ENCODE measurements around the gene TTC29. TPM values are rescaled to one million over a fixed set of nuclear protein-coding genes. Genes with fewer than 3 reads are reported as not detected.

The TTC29 gene
- total and polyA plus RNA-seq, 2 experiments from 2014 or later: 0.52 to 0.60 TPM

- Histone ChIP-seq H3K36me3 (ENCODE audit: insufficient read depth) (no peaks in the 10 kb centered on the region), H3K27ac (ENCODE audit: low read depth) (no peak overlapping the region), H3K27me3 (ENCODE audit: insufficient read depth) (no peaks in the 10 kb centered on the region), H3K4me2 (no peak overlapping the region), H3F3A (replicated peaks; ENCODE audit: low read depth) (no peaks in the 10 kb centered on the region), H4K20me1 (replicated peaks; ENCODE audit: insufficient read depth) (no peaks in the 10 kb centered on the region), H3K9me2 (ENCODE audit: insufficient read depth) (peaks cover 7% of the 10 kb centered on the region; the same call in 1 of the 2 replicates), H2AFZ (no peak overlapping the region), H3K4me3 (no peak overlapping the region), H3K79me2 (replicated peaks; ENCODE audit: insufficient read depth) (no peaks in the 10 kb centered on the region), H3K4me1 (ENCODE audit: insufficient read depth) (no peaks in the 10 kb centered on the region)
- Mint-ChIP-seq H3K27ac (no peak overlapping the region), H3K4me3 (no peak overlapping the region), H3K27me3 (ENCODE audit: insufficient read depth, low read depth, poor library complexity) (peaks cover 2% of the 10 kb centered on the region), H3K4me1 (no peaks in the 10 kb centered on the region), H3K9me3 (no peaks in the 10 kb centered on the region), H3K36me3 (ENCODE audit: low read depth) (no peaks in the 10 kb centered on the region)
- no peak for DNase-seq (ENCODE audit: low spot score)
- no peak for TF ChIP-seq ZNF331 (CRISPR knock-in tag; IDR thresholded peaks at IDR 0.05; ENCODE audit: low read depth)
- no peak for TF ChIP-seq CTCF (conservative IDR thresholded peaks at IDR 0.05; ENCODE audit: low read depth in 2 of 2)
- TF ChIP-seq ETS1 (IDR thresholded peaks at IDR 0.05): no peak
- no peak for TF ChIP-seq STAT1 (IDR thresholded peaks at IDR 0.05; ENCODE audit: unreplicated experiment)
- TF ChIP-seq CREB1 (CRISPR knock-in tag; IDR thresholded peaks at IDR 0.05; ENCODE audit: low read depth): no peak
- no peak for TF ChIP-seq ZNF114 (CRISPR knock-in tag; IDR thresholded peaks at IDR 0.05)
- no peak for TF ChIP-seq POLR2AphosphoS5 (IDR thresholded peaks at IDR 0.05; ENCODE audit: low read depth)
- TF ChIP-seq EZH2 (IDR thresholded peaks at IDR 0.05; ENCODE audit: low read depth, unreplicated experiment): no peak
- ATAC-seq: no peak
Measured at GRCh38 chr4:146900295-146900694, 45.4 kb downstream of the TTC29 start.

- no peak for TF ChIP-seq CREB1 (CRISPR knock-in tag; IDR thresholded peaks at IDR 0.05; ENCODE audit: low read depth)
- TF ChIP-seq ZNF114 (CRISPR knock-in tag; IDR thresholded peaks at IDR 0.05): no peak
- no peak for TF ChIP-seq EZH2phosphoT487 (IDR thresholded peaks at IDR 0.05; ENCODE audit: unreplicated experiment)
- TF ChIP-seq NANOG (IDR thresholded peaks at IDR 0.05; ENCODE audit: borderline replicate concordance): no peak
- no peak for TF ChIP-seq POLR2AphosphoS5 (IDR thresholded peaks at IDR 0.05; ENCODE audit: low read depth)
- no peak for TF ChIP-seq EZH2 (IDR thresholded peaks at IDR 0.05; ENCODE audit: low read depth, unreplicated experiment)
- no peak for TF ChIP-seq STAT1 (IDR thresholded peaks at IDR 0.05; ENCODE audit: unreplicated experiment)
- no peak for TF ChIP-seq ETS1 (IDR thresholded peaks at IDR 0.05)
- TF ChIP-seq JUNB (IDR thresholded peaks at IDR 0.05; ENCODE audit: unreplicated experiment): no peak
- no peak overlapping the region for H2AFZ ChIP-seq
- H3K9me2 ChIP-seq (ENCODE audit: insufficient read depth): peaks cover 4% of the 10 kb centered on the region; the same call in 1 of the 2 replicates
- no peaks in the 10 kb centered on the region for H3F3A ChIP-seq (replicated peaks; ENCODE audit: low read depth)
- no peaks in the 10 kb centered on the region for H4K20me1 ChIP-seq (replicated peaks; ENCODE audit: insufficient read depth)
- H3K36me3 ChIP-seq (ENCODE audit: insufficient read depth): no peaks in the 10 kb centered on the region
- Mint-ChIP-seq H3K9me3 (peaks cover 3% of the 10 kb centered on the region; the same call in 1 of the 3 replicates), H3K36me3 (ENCODE audit: low read depth) (no peaks in the 10 kb centered on the region), H3K27ac (no peak overlapping the region), H3K4me3 (no peak overlapping the region), H3K4me1 (no peaks in the 10 kb centered on the region), H3K27me3 (ENCODE audit: insufficient read depth, low read depth, poor library complexity) (no peaks in the 10 kb centered on the region)
- ATAC-seq: no peak
- H3K27me3 ChIP-seq (ENCODE audit: insufficient read depth): no peaks in the 10 kb centered on the region
- H3K4me1 ChIP-seq (ENCODE audit: insufficient read depth): no peaks in the 10 kb centered on the region
- no peak for DNase-seq (ENCODE audit: low spot score)
- no peak overlapping the region for H3K4me2 ChIP-seq
- no peak overlapping the region for H3K27ac ChIP-seq (ENCODE audit: low read depth)
- H3K4me3 ChIP-seq: no peak overlapping the region
- no peaks in the 10 kb centered on the region for H3K79me2 ChIP-seq (replicated peaks; ENCODE audit: insufficient read depth)
Measured at GRCh38 chr4:146890301-146890700, 55.4 kb downstream of the TTC29 start.

Measured in GM23338 (cell line).